GM15510 (cell line): ENCODE results near the gene RPL27.

ENCODE experiments used
- POLR2A ChIP-seq: IDR thresholded peaks from 3 replicates; pipeline ENCODE4 v1.6.1; 2011; ENCODE audit warnings: borderline replicate concordance; ENCODE audit not compliant: insufficient read length; ENCODE audit errors: extremely low read depth

Gene RPL27

GRCh38 chr17:42989141-42989540 lies 9.1 kb upstream of the RPL27 start:
- no peak for TF ChIP-seq POLR2A

DNA sequence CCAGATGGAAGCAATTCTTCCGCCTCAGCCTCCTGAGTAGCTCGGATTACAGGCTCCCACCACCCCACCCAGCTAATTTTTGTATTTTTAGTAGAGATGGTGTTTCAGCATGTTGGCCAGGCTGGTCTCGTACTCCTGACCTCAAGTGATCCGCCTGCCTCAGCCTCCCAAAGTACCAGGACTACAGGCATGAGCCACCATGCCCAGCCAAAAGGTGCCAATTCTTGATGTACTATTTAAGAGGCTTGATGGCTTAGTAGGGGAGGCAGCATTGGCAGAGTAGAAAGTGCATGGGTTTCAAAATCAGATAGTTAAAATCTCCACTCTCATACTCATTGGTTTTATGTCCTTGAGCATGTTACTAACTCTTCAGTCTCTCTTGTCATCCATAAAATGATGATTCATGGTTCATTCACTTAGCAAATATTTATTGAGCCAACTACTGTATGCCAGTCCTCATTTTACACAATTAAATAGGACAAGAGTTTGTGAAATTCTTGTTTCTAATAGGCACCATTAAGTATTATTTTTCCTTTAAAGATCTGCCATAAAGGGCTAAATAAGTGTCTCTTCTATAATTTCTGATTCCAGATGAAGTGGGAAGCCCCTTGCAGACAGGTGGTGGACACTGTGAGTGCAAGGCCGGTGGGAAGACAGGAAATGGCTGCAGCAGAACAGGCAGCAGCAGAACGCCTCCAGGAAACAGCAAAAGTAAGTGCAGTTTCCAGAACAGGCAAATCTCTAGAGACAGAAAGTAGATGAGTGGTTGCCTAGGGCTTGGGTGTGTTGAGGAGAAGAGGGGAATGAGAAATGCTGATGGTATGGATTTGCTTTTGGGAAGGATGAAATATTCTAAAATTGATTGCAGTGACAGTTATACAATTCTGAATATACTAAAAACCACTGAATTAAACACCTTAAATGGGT lies 8.2 kb upstream of the RPL27 start:
- TF ChIP-seq POLR2A = no peak

DNA sequence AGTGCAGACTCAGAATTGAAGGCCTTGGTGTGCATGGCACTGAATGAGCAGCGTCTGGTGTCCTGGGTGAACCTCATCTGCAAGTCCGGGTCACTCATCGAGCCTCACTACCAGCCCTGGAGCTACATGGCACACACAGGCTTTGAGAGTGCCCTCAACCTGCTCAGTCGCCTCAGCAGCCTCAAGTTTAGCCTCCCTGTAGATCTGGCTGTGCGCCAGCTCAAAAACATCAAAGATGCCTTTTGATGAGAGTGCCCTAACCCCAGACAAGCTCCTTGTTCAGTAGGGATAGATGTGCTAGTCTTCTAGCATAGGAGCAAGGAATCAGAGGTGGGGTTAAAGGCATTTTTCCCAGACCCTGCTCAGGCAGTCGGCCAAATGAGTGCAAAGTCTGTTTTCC lies 6.7 kb upstream of the RPL27 start:
- TF ChIP-seq POLR2A = no peak

GRCh38 chr17:42992872-42993271 lies 5.3 kb upstream of the RPL27 start:
- no peak for TF ChIP-seq POLR2A

DNA sequence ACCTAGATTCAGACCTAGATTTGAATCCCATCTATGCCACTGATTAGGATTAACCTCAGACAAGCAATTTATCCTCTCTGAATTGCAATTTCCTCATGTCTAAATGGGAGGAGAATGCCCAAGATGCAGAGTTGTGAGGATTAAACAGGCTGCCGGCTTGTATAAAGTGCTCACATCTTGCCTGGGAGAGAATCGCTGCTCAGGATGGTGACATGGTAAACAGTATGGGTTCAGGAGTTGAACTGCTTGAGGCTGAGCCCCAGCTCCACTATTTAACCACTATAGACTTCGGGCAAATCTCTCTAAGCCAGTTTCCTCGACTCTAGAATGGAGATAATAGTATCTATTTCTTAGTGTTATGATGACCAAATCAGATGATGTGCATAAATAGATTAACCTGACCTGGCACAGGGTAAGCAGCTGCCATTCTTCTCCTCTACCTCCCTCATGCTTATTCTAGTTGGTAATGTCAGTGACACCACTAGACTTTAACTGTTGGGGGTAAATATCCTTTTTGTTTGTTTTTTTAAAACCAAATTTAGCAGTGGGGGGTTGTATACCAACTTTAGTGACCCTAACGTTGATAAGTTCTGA lies 732 bp upstream of the RPL27 start:
- TF ChIP-seq POLR2A = no peak

- TF ChIP-seq POLR2A = no peak
Observed at GRCh38 chr17:42999003-42999525, 845 bp downstream of the RPL27 start.

DNA sequence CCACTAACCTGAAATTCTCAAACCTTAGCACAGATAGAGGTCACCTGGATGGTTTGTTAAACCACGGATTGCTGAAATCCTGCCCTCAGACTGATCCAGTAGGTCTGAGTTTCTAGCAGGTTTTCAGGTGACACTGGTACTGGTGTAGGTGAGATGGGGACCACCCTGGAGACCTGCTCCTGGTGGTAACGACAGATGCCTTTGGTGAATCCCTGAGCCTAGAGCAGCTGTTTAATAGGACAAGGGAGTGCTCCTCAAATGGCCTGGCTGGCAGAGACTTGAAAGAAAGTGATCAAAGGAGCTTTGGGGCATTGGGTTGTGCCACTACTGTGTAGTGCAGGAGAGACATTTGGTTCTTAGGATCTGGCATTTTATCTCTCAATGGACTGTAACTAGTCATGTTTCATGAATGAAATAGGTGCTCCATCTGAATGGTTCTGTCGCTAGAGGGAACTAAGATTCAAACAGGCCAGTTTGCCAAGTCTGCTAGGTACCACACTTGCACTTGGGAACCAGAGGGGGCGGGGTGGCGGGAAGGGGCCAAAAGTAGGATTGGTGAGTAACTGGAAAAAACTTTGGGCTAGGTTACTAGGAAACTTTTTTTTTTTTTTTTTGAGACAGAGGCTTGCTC lies 5.4 kb downstream of the RPL27 start:
- no peak for TF ChIP-seq POLR2A

DNA sequence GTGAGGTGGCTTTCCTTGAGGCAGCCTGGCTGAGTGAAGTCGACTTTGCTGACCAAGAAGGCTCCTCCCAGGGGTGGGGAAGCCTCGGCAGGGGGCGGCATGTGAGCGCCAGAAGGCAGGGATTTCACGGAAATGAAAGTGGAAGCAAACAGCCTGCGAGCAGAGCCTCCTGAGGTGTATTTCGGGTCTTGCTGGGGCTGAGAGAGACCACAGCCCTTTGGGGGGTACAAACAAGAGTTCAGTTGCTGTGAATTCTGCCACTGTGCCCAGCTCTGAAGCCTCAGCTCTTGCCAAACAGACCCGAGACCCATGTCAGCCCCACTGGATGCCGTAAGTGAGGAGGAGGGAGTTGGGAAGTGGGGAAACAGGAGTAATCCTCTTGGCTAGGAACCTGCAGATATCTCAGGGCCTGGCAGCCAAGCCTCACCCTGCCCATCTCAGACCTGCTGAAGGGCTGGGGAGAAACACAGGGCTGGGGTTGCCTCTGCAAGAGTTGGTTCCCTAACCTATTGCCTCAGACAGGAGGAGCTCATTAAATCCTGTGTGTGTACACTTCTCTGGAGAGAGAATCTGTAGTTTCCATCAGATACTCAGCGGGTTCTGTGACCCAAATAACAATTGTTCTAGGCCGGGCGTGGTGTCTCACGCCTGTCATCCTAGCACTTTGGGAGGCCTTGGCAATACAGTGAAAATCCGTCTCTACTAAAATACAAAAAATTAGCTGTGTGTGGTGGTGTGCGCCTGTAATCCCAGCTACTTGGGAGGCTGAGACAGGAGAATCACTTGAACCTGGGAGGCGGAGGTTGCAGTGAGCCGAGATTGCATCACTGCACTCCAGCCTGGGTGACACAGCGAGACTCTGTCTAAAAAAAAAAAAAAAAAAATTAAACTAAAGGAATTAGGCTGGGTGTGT lies 8.7 kb downstream of the RPL27 start, which contains the start of gene IFI35:
IFI35 (plus strand) TSS at position 146 of the 913 bp plus-strand sequence; CDS start at position 310, 164 bp downstream.
- TF ChIP-seq POLR2A = peak; percentile 62

- no peak for TF ChIP-seq POLR2A
Observed at GRCh38 chr17:43010667-43011308, 12.6 kb downstream of the RPL27 start.

GRCh38 chr17:43011728-43012472 lies 13.7 kb downstream of the RPL27 start:
- TF ChIP-seq POLR2A = no peak

DNA sequence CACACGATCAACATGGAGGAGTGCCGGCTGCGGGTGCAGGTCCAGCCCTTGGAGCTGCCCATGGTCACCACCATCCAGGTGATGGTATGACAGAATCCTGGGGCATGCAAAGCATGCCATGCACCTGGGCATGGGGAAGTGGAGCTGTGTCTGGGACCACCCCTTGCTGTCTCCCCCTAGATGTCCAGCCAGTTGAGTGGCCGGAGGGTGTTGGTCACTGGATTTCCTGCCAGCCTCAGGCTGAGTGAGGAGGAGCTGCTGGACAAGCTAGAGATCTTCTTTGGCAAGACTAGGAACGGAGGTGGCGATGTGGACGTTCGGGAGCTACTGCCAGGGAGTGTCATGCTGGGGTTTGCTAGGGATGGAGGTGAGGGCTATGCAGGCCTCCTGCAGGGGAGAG lies 15.1 kb downstream of the RPL27 start:
- TF ChIP-seq POLR2A = no peak

DNA sequence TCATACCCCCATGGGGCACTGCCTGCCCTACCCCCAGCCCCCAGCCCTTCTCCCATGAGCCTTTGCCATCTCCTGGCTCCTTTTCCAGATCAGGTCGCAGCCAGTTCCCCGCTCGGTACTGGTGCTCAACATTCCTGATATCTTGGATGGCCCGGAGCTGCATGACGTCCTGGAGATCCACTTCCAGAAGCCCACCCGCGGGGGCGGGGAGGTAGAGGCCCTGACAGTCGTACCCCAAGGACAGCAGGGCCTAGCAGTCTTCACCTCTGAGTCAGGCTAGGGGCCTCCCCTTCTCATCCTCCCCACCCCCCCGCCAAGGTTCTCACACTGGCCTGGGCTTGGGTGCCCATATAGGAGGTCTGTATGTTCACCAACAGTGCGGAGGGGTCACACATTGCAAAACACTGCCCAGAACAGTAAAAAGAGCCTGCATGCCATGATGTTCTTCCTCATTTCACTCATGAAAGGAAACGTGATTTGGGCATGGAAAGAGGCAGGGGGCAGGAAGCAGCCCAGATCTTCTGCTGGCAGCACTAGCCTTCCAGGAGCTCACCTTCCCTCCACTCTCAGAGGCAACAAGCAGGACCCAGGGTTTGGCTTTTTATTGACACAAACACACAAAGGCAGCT lies 15.9 kb downstream of the RPL27 start:
- TF ChIP-seq POLR2A = no peak
